DOHH2 (cell line): Measurements from ENCODE around the gene ATP13A2.

Experiments used
- H3F3A ChIP-seq: fragments of 200-600 bp; sonication (generic), shearing (Covaris generic); 2 replicates; pipeline ENCODE4 v1.6.0; 2016; ENCODE audit warnings: antibody characterized with exemption, mild to moderate bottlenecking; ENCODE audit not compliant: control insufficient read depth, insufficient read depth
- H3K27ac ChIP-seq: fragments of 200-600 bp; sonication (generic); 2 replicates; pipeline ENCODE4 v1.5.1; 2014; ENCODE audit warnings: low read depth, mild to moderate bottlenecking, low read length, moderate library complexity
- H3K27me3 ChIP-seq: fragments of 200-600 bp; sonication (generic); 2 replicates; pipeline ENCODE4 v1.6.1; 2014; ENCODE audit warnings: mild to moderate bottlenecking, low read length, mixed read lengths; ENCODE audit not compliant: control insufficient read depth
- H3K36me3 ChIP-seq: fragments of 200-600 bp; sonication (generic); 2 replicates; pipeline ENCODE4 v1.6.1; 2014; ENCODE audit warnings: mild to moderate bottlenecking, low read length, moderate library complexity, mixed read lengths; ENCODE audit not compliant: control insufficient read depth
- H3K4me1 ChIP-seq: fragments of 200-600 bp; sonication (generic); 2 replicates; pipeline ENCODE4 v1.6.1; 2014; ENCODE audit warnings: mild to moderate bottlenecking, low read length, mixed read lengths; ENCODE audit not compliant: control insufficient read depth
- H3K4me2 ChIP-seq: fragments of 200-600 bp; sonication (generic); 2 replicates; pipeline ENCODE4 v1.6.0; 2014; ENCODE audit warnings: mild to moderate bottlenecking, low read length, moderate library complexity
- H3K4me3 ChIP-seq: fragments of 200-600 bp; sonication (generic); 2 replicates; pipeline ENCODE4 v1.5.1; 2014; ENCODE audit warnings: mild to moderate bottlenecking, low read length, mixed read lengths
- H3K79me2 ChIP-seq: fragments of 200-600 bp; sonication (generic); 2 replicates; pipeline ENCODE4 v1.6.1; 2014; ENCODE audit warnings: mild to moderate bottlenecking, low read length, mixed read lengths; ENCODE audit not compliant: control insufficient read depth
- H3K9me2 ChIP-seq: fragments of 200-600 bp; sonication (generic); replicated peaks from 2 replicates; pipeline ENCODE4 v1.6.1; 2014; ENCODE audit warnings: mild to moderate bottlenecking, low read length, mixed read lengths; ENCODE audit not compliant: control insufficient read depth
- H3K9me3 ChIP-seq: fragments of 200-600 bp; sonication (generic); 2 replicates; pipeline ENCODE4 v1.6.1; 2014; ENCODE audit warnings: antibody characterized with exemption, low read length, mixed read lengths; ENCODE audit not compliant: control insufficient read depth, insufficient read depth
- H4K20me1 ChIP-seq: fragments of 200-600 bp; sonication (generic); 2 replicates; pipeline ENCODE4 v1.6.0; 2014; ENCODE audit warnings: low read depth, mild to moderate bottlenecking, antibody characterized with exemption, low read length, moderate library complexity; ENCODE audit not compliant: control insufficient read depth, insufficient read depth
- CTCF ChIP-seq: fragments of 200-600 bp; sonication (generic); IDR thresholded peaks from one replicate; pipeline ENCODE4 v1.5.1; 2014; ENCODE audit warnings: antibody characterized with exemption, mild to moderate bottlenecking, low read depth, low read length; ENCODE audit not compliant: poor library complexity, severe bottlenecking
- EZH2phosphoT487 ChIP-seq: fragments of 200-600 bp; sonication (generic); IDR thresholded peaks from 2 replicates; pipeline ENCODE4 v1.6.1; 2017; ENCODE audit warnings: borderline replicate concordance, mild to moderate bottlenecking, antibody characterized with exemption, low read length, moderate library complexity, mixed read lengths

Gene ATP13A2

GRCh38 chr1:16960560-16961296 lies 51.0 kb downstream of the ATP13A2 start:
- H3K9me3 ChIP-seq, result no peaks in the 10 kb centered on the region

DNA sequence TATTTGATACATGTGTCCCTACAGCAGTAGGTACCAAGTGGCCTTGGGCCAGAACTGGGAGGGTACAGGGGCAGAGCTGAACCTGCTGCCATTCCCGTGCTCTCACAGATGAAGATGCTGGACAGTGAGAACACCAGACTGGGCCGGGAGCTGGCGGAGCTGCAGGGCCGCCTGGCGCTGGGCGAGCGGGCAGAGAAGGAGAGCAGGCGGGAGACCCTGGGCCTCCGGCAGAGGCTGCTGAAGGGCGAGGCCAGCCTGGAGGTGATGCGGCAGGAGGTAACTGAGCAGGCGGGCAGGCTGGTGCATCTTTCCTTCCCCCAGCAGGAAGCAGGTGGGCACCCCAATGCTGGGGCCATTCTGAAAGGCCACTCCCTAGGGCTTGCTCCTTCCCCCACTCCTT lies 53.3 kb downstream of the ATP13A2 start:
- H3K36me3 ChIP-seq, result no peaks in the 10 kb centered on the region
- TF ChIP-seq CTCF, result no peak
- TF ChIP-seq EZH2phosphoT487, result no peak
- H3K9me3 ChIP-seq, result no peaks in the 10 kb centered on the region
- H3K4me2 ChIP-seq, result no peak overlapping the region
- no peaks in the 10 kb centered on the region for H3F3A ChIP-seq
- H3K4me1 ChIP-seq, result peaks cover 7% of the 10 kb centered on the region
- H3K9me2 ChIP-seq, result no peaks in the 10 kb centered on the region
- no peaks in the 10 kb centered on the region for H4K20me1 ChIP-seq
- no peaks in the 10 kb centered on the region for H3K79me2 ChIP-seq
- no peaks in the 10 kb centered on the region for H3K27me3 ChIP-seq
- H3K4me3 ChIP-seq, result no peak overlapping the region
- no peak overlapping the region for H3K27ac ChIP-seq

More at GRCh38 chr1:16960560-16961296, 51.0 kb downstream of the ATP13A2 start:
- Histone ChIP-seq H3K27ac (no peak overlapping the region), H3K4me3 (peak overlapping the region; percentile 66), H3K4me1 (peaks cover 7% of the 10 kb centered on the region), H4K20me1 (no peaks in the 10 kb centered on the region), H3K36me3 (no peaks in the 10 kb centered on the region), H3K79me2 (no peaks in the 10 kb centered on the region), H3K27me3 (no peaks in the 10 kb centered on the region), H3K4me2 (peak overlapping the region; percentile 67), H3F3A (no peaks in the 10 kb centered on the region), H3K9me2 (no peaks in the 10 kb centered on the region)
- no peak for TF ChIP-seq EZH2phosphoT487
- TF ChIP-seq CTCF, result peak; percentile 64

DNA sequence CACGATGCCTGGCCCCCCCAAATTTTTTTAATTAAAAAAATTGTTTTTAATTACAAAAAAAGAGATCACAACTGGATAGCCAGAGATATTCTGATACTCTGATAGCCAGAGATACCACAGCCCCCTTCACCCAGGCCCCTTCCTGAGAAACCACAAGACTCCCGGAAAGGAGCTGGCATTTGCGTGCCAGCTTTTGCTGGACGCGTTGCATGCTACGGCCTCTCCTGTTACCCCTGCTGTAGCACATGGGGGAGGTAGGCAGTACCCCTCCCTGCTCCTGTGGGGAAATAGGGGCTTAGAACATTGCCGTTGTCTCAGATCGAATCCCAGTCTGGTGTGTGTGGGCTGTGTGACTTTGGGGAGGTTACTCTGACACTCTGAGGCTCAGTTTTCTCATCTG lies 54.0 kb downstream of the ATP13A2 start:
- Histone ChIP-seq H3K9me3 (no peaks in the 10 kb centered on the region), H4K20me1 (no peaks in the 10 kb centered on the region), H3K27ac (no peak overlapping the region), H3K4me2 (no peak overlapping the region), H3K4me1 (peaks cover 7% of the 10 kb centered on the region), H3K36me3 (no peaks in the 10 kb centered on the region), H3K9me2 (no peaks in the 10 kb centered on the region), H3K27me3 (no peaks in the 10 kb centered on the region), H3F3A (no peaks in the 10 kb centered on the region), H3K4me3 (no peak overlapping the region), H3K79me2 (no peaks in the 10 kb centered on the region)
- TF ChIP-seq EZH2phosphoT487 (no peak), CTCF (no peak)
